ENCODE measurements around the gene P3H4. TPM values are rescaled to one million over a fixed set of nuclear protein-coding genes. Genes with fewer than 3 reads are reported as not detected.

Gene P3H4
- total RNA-seq, 1 experiment from 2014 or later: 16.9 TPM

Other genes with a start within 250 kb of the P3H4 start
- not detected in 2 replicates for gene KRT9, start 239.9 kb downstream of the P3H4 start, total RNA-seq (2014; rRNA removed; shearing (Covaris generic))
- gene KRT14, start 225.1 kb downstream of the P3H4 start, total RNA-seq (2014; rRNA removed; shearing (Covaris generic)): not detected in 2 replicates
- 0.08 TPM in 1 of 2 replicates, not detected in the other for gene KRT16, start 199.2 kb downstream of the P3H4 start, total RNA-seq (2014; rRNA removed; shearing (Covaris generic))
- 134 and 149 TPM in 2 replicates for gene KRT17, start 187.4 kb downstream of the P3H4 start, total RNA-seq (2014; rRNA removed; shearing (Covaris generic))
- 107 and 142 TPM in 2 replicates for gene EIF1, start 123.1 kb downstream of the P3H4 start, total RNA-seq (2014; rRNA removed; shearing (Covaris generic))
- not detected in 2 replicates for gene GAST, start 99.6 kb downstream of the P3H4 start, total RNA-seq (2014; rRNA removed; shearing (Covaris generic))
- gene HAP1, start 77.3 kb downstream of the P3H4 start, total RNA-seq (2014; rRNA removed; shearing (Covaris generic)): 0.08 and 0.10 TPM in 2 replicates
- gene JUP, start 25.2 kb downstream of the P3H4 start, total RNA-seq (2014; rRNA removed; shearing (Covaris generic)): 1.2 and 1.7 TPM in 2 replicates
- gene FKBP10, start 1.1 kb upstream of the P3H4 start, total RNA-seq (2014; rRNA removed; shearing (Covaris generic)): 61.4 and 72.2 TPM in 2 replicates
- gene NT5C3B, start 24.3 kb upstream of the P3H4 start, total RNA-seq (2014; rRNA removed; shearing (Covaris generic)): 115 and 120 TPM in 2 replicates
- gene KLHL10, start 25.9 kb upstream of the P3H4 start, total RNA-seq (2014; rRNA removed; shearing (Covaris generic)): not detected in 2 replicates
- 22.4 and 23.8 TPM in 2 replicates for gene KLHL11, start 53.5 kb upstream of the P3H4 start, total RNA-seq (2014; rRNA removed; shearing (Covaris generic))
- 137 and 141 TPM in 2 replicates for gene ACLY, start 107.0 kb upstream of the P3H4 start, total RNA-seq (2014; rRNA removed; shearing (Covaris generic))
- gene ODAD4, start 118.7 kb upstream of the P3H4 start, total RNA-seq (2014; rRNA removed; shearing (Covaris generic)): 0.15 and 0.24 TPM in 2 replicates
- gene CNP, start 154.8 kb upstream of the P3H4 start, total RNA-seq (2014; rRNA removed; shearing (Covaris generic)): 101 and 105 TPM in 2 replicates
- gene DNAJC7, start 205.5 kb upstream of the P3H4 start, total RNA-seq (2014; rRNA removed; shearing (Covaris generic)): 103 and 104 TPM in 2 replicates
- gene NKIRAS2, start 208.1 kb upstream of the P3H4 start, total RNA-seq (2014; rRNA removed; shearing (Covaris generic)): 80.3 and 81.6 TPM in 2 replicates
- gene C17orf113, start 238.7 kb upstream of the P3H4 start, total RNA-seq (2014; rRNA removed; shearing (Covaris generic)): 0.18 and 0.49 TPM in 2 replicates

All from SJCRH30 (cell line).